IPS DF 4.7 (cell line): ENCODE data around the gene LOC101059915.
"Not testable (repeated sequence)": the region's sequence is repeated elsewhere in the genome, so short reads cannot be mapped to it uniquely, and the experiment has no call there.

Experiments
- DNase-seq: peaks from one replicate; pipeline ENCODE4 v3.0.0-alpha.2; 2013; ENCODE audit warnings: low spot score; ENCODE audit errors: extremely low read depth

The LOC101059915 gene

DNA sequence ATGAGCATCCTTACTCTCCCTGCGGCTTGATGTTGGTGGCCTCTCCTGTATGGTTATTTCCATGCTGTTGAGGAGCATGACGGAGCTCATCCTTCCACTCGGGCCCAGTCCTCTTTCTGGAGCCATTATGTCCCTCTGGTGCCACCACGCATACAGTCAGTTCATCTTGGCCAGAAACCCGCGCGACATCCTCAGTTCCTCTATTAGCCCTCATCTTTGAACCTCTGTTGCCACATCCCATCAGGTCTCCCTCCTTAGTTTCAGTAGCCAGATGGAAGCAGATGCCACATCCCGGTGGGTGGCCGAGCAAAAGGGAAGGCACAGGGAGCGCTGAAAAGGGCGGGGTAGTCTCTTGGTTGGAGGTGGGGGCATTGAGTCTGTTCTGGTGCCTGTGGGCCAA is 4.6 kb downstream of the LOC101059915 start:
- DNase-seq = no peak

DNA sequence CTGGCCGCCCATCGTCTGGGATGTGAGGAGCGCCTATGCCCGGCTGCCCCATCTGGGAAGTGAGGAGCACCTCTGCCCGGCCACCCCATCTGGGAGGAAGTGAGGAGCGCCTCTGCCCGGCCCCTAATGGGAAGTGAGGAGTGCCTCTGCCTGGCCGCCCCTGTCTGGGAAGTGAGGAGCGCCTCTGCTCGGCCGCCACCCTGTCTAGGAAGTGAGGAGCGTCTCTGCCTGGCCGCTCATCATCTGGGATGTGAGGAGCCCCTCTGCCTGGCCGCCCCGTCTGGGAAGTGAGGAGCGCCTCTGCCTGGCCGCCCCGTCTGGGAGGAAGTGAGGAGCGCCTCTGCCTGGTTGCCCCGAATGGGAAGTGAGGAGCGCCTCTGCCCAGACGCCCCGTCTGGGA is 8.3 kb downstream of the LOC101059915 start:
- not testable (repeated sequence) for DNase-seq

DNA sequence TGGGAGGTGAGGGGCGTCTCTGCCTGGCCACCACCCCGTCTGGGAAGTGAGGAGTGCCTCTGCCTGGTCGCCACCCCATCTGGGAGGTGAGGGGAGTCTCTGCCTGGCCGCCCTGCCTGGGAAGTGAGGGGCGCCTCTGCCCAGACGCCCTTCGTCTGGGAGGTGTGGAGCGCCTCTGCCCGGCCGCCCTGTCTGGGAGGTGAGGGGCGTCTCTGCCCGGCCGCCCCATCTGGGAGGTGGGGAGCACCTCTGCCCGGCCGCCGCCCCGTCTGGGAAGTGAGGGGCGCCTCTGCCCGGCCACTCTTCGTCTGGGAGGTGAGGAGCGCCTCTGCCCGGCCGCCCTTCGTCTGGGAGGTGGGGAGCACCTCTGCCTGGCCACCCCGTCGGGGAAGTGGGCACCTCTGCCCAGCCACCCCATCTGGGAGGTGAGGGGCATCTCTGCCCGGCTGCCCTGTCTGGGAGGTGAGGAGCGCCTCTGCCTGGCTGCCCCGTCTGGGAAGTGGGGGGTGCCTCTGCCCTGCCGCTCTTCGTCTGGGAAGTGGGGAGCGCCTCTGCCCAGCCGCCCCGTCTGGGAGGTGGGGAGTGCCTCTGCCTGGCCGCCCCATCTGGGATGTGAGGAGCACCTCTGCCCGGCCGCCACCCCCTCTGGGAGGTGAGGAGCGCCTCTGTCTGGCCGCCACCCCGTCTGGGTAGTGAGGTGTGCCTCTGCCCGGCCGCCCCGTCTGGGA is 8.9 kb downstream of the LOC101059915 start:
- not testable (repeated sequence) for DNase-seq

DNA sequence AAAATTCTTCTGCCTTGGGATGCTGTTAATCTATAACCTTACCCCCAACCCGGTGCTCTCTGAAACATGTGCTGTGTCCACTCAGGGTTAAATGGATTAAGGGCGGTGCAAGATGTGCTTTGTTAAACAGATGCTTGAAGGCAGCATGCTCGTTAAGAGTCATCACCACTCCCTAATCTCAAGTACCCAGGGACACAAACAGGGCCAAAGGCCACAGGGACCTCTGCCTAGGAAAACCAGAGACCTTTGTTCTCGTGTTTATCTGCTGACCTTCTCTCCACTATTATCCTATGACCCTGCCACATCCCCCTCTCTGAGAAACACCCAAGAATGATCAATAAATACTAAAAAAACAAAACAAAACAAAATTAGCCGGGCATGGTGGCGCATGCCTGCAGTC is 9.8 kb downstream of the LOC101059915 start:
- not testable (repeated sequence) for DNase-seq

DNA sequence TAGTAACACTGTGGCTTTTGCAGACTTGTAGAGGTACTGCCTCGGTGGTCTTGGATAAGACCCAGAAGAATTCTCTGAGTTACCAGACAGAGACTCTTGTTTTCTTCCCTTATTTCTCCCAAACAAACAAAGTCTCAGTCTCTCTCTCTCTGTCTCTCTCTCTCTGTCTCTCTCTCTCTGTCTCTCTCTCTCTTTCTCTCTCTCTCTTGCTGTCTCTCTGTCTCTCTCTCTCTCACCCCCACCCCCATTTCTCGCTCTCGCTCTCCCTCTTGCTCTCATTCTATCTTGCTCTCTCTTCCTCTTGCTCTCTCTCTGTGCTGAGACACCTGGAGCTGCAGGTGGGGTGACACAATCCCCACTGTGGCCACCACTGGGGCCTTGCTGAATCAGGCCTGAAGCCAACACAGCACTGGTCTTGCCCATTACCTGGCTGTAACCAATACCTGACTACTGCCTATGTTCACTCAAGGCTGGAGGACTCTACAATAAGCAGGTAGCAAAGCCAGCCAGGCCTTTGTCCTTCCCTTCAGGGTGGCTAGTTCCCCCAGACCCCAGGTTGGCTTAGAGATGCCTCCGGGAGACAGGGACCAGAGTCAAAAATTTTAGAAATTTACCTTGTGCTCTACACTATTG is 12.3 kb downstream of the LOC101059915 start:
- DNase-seq = no peak

DNA sequence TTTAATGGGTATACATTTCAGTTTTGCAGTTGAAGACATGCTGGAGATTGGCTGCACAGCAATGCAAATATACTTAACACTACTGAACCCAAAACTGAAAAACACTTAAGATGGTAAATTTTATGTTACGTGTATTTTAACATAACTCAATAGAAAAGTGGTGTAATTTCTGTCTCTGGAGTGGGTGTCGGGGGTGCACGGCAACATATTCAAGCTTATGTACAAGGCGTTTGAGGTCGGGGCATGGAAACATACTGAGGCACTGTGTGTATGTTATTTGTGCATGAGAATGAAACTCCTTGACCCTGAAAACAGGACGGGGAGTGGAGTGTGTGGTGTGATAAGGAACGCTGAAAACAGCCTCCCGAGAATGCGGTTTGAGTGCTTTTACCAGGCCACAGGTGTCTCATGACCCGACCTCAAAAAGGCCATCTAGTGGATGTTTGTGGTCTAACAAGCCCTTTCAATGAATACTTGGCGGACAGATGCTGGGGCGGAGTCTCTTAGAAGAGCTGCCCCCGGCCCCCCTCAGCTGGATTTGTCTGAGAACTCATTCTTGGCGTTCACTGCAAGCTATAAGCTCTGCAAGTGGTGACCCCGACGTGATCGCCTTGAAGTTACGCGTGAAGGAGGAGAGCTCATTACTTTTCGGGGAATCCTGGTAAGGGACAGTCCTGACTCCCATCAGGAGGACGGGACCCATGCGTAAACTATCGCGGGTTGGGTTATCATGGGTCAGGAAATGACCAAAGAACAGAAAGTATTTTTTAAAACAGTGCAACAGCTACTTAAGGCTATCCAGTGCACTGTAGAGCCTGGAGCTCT is 29.5 kb downstream of the LOC101059915 start:
- not testable (repeated sequence) for DNase-seq

DNA sequence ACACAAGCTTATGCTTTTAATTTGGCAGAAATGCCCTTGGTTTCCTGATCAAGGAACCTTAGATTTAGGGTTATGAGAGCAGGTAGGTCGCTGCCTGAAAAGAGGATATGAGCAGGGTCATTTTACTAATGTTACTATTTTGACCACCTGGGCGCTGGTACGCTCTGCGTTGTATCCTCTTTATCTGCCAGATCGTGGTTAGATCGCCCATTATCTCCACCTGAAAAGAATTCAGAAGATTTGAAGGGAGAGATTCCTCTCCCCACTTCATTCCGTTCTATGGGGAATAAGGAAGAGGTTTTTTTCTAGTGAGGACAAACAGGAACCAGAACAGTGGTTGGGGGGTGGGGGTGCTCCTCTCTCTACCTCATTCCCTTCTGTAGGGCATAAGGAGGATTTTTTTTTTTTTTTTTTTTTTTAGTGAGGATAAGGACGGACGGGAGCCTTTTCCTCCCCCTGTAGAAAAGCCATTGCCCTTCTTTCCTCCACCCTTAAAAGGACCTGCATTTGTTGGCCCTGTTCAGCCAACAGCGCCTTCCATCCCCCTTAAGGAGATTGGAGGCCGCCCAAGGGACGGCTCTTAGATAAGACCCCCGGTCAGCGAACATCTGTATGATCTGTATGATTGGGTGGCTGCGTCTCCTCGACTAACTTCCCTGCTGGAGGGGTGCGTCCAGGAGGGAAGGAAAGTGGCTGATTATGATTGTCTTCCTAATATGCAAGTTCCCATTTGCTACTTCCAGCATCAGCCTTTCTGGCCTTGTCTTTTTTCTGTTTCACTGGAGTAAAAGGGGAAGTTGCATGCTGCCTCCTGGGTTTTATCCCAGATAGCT is 30.3 kb downstream of the LOC101059915 start:
- not testable (repeated sequence) for DNase-seq

DNA sequence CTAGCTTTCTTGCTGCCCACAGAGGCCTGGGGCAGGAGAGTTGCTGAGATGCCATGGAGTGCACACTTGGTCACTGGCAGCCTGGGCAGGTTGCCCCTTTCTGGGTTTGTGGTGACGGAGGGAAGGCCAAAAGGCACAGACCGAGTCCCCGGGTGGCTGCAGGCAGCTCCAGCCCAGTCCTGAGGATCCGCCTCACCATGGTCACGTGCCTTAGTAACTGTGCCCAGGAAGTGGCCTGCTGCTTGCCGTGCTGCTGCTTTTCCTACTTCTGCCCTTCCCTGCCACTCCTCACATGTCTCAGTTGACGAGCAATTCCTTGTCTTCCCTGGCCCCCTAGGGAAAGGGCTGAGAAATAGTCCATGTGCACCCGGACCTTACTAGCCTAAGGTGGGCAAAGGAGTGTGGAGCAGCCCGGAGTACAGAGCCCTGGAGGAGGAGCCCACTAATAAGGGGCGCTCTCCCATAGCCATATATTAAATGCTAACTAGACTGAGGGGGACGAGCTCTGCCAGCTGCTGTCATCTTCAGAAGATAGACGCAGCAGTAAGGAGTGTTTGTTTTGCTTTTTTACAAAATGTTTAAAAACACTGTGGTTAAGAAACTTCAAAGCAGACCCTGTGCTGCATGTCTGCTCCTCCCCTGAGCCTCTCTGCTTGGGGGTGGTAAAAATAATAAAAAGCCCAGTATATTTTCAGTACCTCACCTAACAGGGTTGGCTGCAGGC is 31.1 kb downstream of the LOC101059915 start:
- DNase-seq = not testable (repeated sequence)

DNA sequence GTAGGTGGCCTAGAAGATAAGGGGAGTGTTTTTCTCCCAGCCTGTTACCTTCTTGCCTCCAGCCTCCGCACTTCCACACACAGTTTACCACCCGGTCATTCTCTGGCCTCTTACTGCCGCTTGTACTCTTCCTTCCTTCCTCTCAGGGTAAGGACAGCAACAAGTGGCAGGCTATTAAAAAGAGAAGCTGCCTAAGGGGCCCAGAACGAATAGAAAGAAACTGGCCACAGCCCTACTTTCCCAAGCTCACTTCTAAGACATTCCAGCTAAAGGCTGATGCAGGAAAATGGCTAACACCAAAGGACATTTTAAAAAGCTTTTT is 31.6 kb downstream of the LOC101059915 start:
- DNase-seq = not testable (repeated sequence)

DNA sequence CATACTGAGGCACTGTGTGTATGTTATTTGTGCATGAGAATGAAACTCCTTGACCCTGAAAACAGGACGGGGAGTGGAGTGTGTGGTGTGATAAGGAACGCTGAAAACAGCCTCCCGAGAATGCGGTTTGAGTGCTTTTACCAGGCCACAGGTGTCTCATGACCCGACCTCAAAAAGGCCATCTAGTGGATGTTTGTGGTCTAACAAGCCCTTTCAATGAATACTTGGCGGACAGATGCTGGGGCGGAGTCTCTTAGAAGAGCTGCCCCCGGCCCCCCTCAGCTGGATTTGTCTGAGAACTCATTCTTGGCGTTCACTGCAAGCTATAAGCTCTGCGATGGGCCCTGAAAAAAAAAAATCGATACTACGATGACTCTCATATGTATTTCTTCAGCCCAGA is 35.5 kb downstream of the LOC101059915 start:
- DNase-seq = not testable (repeated sequence)

DNA sequence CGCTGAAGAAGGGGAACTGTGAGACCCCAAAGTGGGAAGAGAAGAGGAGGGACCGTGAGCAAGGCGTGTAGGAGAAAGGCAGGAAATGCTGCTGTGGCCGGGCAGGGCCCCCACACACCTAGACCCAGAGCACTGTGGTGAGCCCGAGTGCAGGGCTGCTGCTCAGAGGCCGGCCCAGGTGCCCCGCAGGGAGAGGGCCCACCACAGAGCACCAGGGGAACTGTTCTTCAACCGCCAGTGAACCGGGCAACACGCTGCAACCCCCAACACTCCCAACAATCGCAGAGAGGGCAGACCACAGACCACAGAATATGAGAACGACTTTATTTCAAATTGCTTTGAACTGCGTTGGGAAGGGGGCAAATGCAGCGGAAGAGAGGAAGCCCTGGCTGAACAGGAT is 46.7 kb downstream of the LOC101059915 start:
- DNase-seq = not testable (repeated sequence)

DNA sequence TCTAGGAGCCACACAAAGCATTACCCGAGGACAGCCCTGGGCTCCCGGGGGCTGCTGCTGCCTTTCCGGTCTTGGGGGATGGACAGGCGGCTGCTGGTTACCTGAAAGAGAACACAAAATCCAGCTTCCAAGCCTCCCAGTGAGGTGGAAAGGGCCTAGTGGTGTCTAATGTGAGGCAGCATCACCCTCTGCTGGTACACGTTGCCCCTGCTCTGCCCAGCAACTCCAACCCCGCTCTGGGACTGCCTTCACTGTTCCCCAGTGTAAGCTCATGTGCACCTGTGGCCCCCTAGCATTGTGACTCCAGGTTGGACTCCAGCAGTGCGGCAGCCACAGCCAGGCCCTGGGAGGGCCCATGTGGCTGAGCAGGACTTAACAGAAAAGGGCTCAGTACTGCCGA is 48.2 kb downstream of the LOC101059915 start:
- not testable (repeated sequence) for DNase-seq

DNA sequence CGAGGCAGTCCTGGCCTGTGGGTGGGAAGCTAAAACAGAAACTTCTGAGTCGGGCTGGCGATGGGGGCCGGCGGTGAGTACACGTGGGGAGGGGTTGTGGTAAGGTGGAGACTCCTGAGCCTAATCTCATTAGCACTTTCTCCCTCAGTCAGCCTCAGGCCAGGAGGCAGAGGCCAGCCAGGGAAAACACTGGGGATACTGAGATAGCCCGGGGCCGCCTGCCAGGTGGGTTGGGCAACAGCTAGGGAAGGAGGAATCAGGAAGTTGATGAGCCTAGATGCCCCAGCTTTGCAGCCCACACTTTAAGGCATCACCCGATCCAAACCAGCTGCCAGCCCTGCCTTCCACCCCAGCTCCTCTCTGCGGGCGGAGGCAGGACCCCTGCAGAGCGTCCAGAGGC is 49.0 kb downstream of the LOC101059915 start:
- DNase-seq = not testable (repeated sequence)

DNA sequence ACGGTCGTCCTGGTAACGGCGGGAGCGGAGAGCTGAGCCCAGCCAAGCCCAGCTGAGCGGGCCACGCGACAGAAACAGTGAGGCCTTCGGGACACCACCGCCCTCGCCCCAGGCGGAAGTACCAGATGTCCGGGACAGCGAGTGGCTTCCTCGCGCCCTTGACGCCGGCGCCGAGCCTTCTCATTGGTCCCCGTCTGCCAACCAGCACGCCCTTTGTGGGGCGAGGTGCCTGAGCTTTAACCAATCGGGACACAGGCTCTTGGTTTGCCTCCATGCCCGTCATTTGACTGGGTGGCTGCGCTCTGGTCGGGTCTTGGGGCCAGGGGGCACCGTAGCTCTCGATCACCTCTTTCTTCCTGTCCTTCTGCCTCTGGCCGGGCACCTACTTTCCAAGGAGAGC is 50.8 kb downstream of the LOC101059915 start, which contains the start of gene CXorf49:
CXorf49 (minus strand) TSS at position 101 of the 400 bp plus-strand sequence. CDS start 134 bp downstream, outside the sequence.
- not testable (repeated sequence) for DNase-seq

DNA sequence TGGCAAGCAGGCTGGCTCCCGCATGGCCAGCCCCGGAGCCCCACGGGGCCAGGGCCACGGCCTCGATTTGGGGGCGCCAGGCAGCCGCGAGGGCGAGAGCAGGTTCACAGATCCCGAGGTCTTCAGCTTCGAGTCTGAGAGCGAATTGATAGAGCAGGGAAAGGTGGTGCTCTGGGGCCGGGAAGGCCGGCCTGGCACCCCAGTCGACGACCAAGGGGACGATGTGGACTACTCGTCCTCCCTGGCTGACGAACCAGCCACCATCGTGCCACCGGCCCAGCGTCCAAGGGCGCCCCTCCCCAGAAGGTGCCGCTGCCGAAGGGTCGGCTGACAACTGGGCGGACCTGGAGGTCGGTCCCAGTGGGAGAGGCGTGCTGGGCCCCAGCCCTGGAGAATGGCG is 51.8 kb downstream of the LOC101059915 start:
- DNase-seq = not testable (repeated sequence)

DNA sequence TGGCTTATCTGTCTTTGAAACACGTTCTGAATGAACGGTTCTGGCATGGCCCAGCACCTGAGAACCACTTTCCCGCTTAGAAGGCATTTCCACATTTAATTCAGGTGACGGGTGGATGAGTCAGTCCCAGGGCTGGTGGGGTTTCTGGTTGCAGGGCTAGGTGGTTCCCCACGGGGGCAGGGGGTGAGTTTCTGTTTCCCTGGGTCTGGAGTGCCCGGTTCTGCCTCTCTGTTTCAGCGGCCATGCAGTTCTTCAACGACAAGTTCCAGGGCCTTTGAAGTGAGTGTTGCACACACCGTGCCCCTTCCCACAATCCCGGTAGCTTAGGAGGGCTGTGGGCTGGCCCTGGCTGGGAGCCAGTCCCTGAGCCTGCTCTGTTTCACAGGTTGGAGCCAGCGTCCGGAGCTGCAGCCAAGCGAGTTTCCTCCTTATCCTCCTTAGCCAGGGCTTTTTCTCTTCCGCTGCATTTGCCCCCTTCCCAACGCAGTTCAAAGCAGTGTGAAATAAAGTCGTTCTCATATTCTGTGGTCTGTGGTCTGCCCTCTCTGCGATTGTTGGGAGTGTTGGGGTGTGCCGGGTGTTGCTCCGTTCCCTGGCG is 53.0 kb downstream of the LOC101059915 start:
- DNase-seq = not testable (repeated sequence)
